Measurements from ENCODE around the gene RSRC1. TPM values are rescaled to one million over a fixed set of nuclear protein-coding genes. Genes with fewer than 3 reads are reported as not detected.
A peak's percentile ranks its signal among the peaks of the same experiment; 100 is the strongest.

RSRC1 gene
- polyA plus RNA-seq, 1 experiment = 2.7 TPM

GRCh38 chr3:158418035-158418434 lies 308.1 kb downstream of the RSRC1 start:
- POLR2A ChIA-PET = no interaction called here
- no peak overlapping the region for H3K4me3 ChIP-seq (ENCODE audit: low read depth, low read length)
- H3K27me3 ChIP-seq (ENCODE audit: control insufficient read depth, insufficient read depth, low read length) = no peaks in the 10 kb centered on the region
- H3K36me3 ChIP-seq (ENCODE audit: control insufficient read depth, insufficient read depth, low read length) = no peaks in the 10 kb centered on the region
- no peak for TF ChIP-seq CTCF (IDR thresholded peaks at IDR 0.05; ENCODE audit: insufficient read depth, low read depth, low read length)
- DNase-seq (ENCODE audit: low read depth) = no peak
- CTCF ChIA-PET = no interaction called here

GRCh38 chr3:158419820-158420653 lies 310.1 kb downstream of the RSRC1 start:
- Histone ChIP-seq H3K27me3 (ENCODE audit: control insufficient read depth, insufficient read depth, low read length) (no peaks in the 10 kb centered on the region), H3K4me3 (ENCODE audit: low read depth, low read length) (no peak overlapping the region), H3K36me3 (ENCODE audit: control insufficient read depth, insufficient read depth, low read length) (no peaks in the 10 kb centered on the region)
- ChIA-PET CTCF (no interaction called here), POLR2A (no interaction called here)
- DNase-seq (ENCODE audit: low read depth) = no peak
- no peak for TF ChIP-seq CTCF (IDR thresholded peaks at IDR 0.05; ENCODE audit: insufficient read depth, low read depth, low read length)

GRCh38 chr3:158420654-158421396 lies 310.9 kb downstream of the RSRC1 start:
- no peaks in the 10 kb centered on the region for H3K36me3 ChIP-seq (ENCODE audit: control insufficient read depth, insufficient read depth, low read length)
- H3K27me3 ChIP-seq (ENCODE audit: control insufficient read depth, insufficient read depth, low read length) = no peaks in the 10 kb centered on the region
- CTCF ChIA-PET = no interaction called here
- no peak for TF ChIP-seq CTCF (IDR thresholded peaks at IDR 0.05; ENCODE audit: insufficient read depth, low read depth, low read length)
- peak; percentile 2 for DNase-seq (ENCODE audit: low read depth)
- H3K4me3 ChIP-seq (ENCODE audit: low read depth, low read length) = no peak overlapping the region
- POLR2A ChIA-PET = no interaction called here

- ChIA-PET CTCF (interaction anchor here (1.0 to 1.2 kb wide), 2 partner anchors 824 to 898 kb away, joined by 3 to 4 read pairs; no protein-coding TSS in a partner anchor), POLR2A (interaction anchor here (0.5 kb wide), 1 partner anchor 92 kb away, joined by 4 read pairs; no protein-coding TSS in a partner anchor)
- H3K27me3 ChIP-seq (ENCODE audit: control insufficient read depth, insufficient read depth, low read length) = no peaks in the 10 kb centered on the region
- no peaks in the 10 kb centered on the region for H3K36me3 ChIP-seq (ENCODE audit: control insufficient read depth, insufficient read depth, low read length)
- DNase-seq (ENCODE audit: low read depth) = no peak
- TF ChIP-seq CTCF (IDR thresholded peaks at IDR 0.05; ENCODE audit: insufficient read depth, low read depth, low read length) = no peak
- no peak overlapping the region for H3K4me3 ChIP-seq (ENCODE audit: low read depth, low read length)
These were observed 320.6 kb downstream of the RSRC1 start for GRCh38 chr3:158430448-158430847.

GRCh38 chr3:158430968-158431367 lies 321.1 kb downstream of the RSRC1 start:
- no peaks in the 10 kb centered on the region for H3K36me3 ChIP-seq (ENCODE audit: control insufficient read depth, insufficient read depth, low read length)
- POLR2A ChIA-PET = no interaction called here
- CTCF ChIA-PET = interaction anchor here (1.2 kb wide), 1 partner anchor 899 kb away, joined by 4 read pairs; no protein-coding TSS in a partner anchor
- no peak for TF ChIP-seq CTCF (IDR thresholded peaks at IDR 0.05; ENCODE audit: insufficient read depth, low read depth, low read length)
- no peaks in the 10 kb centered on the region for H3K27me3 ChIP-seq (ENCODE audit: control insufficient read depth, insufficient read depth, low read length)
- no peak overlapping the region for H3K4me3 ChIP-seq (ENCODE audit: low read depth, low read length)
- no peak for DNase-seq (ENCODE audit: low read depth)
